Activated CD8-positive, alpha-beta memory T cell treated with anti-CD3 and anti-CD28 coated beads for 1 hour (primary cell): ENCODE measurements around the gene RFC3.

Source experiments
- DNase-seq, 2 donors: peaks; one replicate each; pipeline ENCODE4 v3.0.0-alpha.2; 2020; ENCODE audit warnings: low read depth in 1 of 2; ENCODE audit errors: extremely low read depth in 1 of 2

RFC3 gene

DNA sequence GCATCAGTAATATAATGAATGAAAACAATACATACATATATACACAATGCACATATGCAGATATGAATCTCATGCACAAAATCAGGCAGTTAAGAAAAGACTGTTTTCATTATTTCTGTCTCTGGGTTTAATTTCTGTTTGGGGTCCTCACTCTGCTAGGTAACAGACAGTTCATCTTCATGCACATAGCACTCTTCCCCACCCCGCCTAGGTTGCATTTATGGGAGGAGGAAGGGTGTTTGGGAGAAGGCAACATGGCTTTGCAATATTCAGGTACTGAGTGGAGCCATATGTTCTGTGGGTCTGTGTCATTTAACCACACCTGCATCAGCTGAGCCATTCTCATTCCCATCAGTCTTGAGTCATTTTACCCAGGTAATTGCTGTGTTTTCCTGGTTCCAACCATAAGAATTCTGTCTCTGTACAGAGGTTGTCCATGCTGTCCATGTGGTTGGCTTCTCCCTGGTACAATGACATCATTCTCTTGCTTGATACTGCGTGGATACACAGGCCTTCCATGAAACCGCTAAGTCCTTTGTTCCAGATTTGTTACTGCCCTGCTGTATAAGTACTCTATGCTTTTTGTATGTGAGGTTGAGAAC lies 45.3 kb downstream of the RFC3 start:
- DNase-seq: no peak

DNA sequence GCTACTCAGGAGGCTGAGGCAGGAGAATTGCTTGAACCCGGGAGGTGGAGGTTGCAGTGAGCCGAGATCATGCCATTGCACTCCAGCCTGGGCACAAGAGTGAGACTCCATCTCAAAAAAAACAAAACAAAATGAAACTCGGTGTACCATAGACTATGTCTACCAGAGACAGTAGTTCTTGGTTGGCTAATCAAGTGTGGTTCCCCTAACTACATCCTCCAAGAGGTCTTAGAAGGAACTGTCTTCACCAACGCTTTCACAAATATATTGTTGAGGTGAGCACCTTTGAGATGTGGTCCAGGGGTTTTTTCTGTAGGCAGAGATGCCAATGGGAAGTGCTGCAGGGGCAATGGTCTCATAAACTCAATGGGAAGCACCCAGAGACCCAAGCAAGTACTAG lies 48.0 kb downstream of the RFC3 start:
- no peak for DNase-seq

DNA sequence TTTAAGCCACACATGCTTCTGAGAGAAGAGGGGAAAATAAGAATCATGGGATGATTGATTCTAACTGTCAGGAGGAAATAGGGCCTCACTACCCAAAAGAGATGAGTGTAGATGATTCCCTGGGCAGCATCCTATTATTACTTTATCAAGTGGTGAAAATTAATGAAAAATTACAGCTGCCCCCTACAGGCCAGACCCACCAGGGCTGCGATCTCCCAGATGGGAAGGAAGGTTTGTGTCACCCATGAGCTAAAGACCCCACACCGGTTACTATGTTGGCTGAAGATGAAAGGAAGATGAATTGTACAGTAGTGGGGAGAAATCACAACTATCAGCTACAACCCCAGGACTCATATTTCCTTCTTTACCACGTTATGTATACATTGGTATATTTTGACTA lies 49.5 kb downstream of the RFC3 start:
- no peak for DNase-seq

DNA sequence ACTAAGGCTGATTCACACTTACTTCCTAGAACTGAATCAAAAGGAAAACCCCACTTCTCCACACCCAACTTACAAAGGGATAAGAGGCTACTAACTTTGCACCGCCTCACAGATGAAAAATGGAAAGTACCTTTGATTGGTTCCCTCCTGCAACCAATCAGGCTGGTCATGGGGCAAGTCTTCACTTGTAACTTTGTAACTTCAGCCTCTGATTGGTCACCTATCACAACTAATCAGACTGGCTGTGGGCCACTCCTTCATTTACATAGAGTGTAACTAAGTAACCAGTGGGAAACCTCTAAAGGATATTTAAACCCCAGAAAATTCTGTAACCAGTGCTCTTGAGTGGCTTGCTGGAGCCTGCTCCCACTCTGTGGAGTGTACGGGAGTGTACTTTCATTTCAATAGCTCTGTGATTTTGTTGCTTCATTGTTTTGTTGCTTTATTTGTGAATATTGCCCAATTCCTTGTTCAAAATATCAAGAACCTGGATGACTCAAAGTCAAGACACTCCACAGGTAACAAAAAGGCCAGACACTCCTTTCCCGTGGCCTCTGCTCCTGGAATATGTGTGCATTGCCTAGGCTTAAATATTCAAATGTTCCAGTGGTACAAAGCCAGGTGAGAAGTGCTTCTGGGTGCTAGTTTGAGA lies 50.5 kb downstream of the RFC3 start:
- no peak for DNase-seq

DNA sequence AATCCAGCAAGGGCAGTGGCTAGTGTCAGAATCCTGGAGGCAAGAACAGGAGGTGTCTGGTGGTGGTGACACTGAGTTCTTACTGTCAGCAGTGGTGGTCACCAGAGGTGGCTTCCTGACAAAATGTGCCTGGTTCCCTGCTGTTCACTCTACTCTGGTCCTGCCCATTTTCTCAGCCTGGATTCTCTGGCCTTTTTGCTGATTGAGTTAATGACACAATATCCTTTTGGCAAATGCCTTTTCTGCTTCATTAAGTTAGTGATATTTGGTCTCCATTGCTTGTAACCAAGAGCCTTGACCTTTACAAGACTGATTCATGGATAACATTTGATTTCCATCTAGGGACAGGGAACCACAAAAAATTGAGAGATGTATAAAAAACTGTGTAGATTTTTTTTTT lies 51.1 kb downstream of the RFC3 start:
- no peak for DNase-seq

DNA sequence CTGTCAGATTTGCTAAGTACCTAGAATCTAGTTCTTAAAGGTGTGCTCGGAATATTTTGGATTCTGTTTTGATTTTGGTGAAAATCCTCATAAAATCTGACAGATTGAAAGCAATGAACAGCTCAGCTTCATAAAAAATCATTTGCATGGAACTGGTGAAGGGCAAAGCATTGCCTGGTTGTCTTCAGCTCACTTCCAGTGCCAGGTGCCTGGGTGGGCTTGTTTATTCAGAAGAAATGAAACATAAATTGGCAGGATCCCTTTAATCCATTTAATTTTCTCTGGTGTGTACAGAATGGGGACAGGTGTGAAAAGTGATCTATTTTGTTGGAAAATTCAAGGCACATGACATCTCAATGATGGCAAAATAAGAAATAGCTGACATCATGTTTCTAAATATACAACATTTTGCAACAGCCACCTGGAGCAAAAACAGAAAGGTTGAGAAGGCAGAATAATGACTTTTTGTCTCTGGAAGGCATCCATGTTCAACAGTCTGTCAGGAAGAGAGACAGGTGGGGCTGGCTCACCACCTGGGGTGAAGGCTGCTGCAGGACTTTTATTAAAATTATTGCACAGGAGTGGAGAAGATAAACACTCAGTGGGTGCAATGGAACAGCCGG lies 52.2 kb downstream of the RFC3 start:
- DNase-seq: no peak

DNA sequence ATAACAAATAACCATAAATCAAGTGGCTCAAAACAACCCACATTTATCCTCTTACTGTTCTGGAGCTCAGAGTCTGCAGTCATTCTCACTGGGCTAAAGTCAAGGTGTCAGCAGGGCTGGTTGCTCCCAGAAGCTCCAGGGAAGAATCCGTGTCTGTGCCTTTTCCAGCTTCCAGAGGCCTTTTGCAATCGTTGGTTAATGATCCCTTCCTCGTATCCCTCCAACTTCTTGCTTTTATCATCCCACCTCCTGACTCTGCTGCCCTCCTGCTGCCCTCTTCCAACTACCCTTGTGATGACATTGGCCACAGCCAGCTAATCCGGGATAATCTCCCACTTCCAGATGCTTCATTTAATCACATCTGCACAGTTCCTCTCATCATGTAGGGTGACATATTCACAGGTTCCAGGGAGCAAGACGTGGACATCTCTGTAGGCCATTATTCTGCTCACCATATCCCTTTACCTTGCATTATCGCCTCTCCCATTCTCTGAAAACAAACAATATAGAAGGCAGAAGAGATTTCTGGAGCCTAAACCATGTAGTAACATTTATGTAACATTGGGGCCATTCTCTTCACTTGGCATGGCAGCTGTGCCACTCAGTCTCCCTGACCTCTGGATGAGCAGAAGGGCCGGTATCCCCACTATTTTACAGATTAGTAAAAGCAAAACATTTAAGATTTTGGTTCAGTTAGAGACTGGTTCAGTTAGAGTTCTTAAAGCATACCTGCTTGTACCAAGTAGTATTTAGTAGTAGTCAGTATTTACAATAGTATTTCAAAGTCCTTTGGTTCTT lies 53.5 kb downstream of the RFC3 start:
- no peak for DNase-seq

DNA sequence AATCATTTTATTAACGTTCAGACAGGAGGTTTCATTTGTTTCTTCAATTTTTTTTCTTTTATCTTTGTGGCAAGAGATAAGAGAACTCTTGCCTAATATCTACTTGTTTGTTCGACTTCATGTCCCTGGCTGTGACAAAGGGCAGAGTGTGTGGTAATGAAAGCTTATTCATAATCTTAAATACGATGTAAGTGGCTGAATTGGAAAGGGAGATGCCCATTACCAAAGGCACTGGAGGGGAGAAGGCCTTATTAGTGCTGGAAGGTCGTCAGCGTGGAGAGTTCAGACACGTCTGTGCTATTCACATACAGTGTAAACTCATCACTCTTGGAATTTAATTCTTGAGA lies 54.0 kb downstream of the RFC3 start:
- DNase-seq: no peak

DNA sequence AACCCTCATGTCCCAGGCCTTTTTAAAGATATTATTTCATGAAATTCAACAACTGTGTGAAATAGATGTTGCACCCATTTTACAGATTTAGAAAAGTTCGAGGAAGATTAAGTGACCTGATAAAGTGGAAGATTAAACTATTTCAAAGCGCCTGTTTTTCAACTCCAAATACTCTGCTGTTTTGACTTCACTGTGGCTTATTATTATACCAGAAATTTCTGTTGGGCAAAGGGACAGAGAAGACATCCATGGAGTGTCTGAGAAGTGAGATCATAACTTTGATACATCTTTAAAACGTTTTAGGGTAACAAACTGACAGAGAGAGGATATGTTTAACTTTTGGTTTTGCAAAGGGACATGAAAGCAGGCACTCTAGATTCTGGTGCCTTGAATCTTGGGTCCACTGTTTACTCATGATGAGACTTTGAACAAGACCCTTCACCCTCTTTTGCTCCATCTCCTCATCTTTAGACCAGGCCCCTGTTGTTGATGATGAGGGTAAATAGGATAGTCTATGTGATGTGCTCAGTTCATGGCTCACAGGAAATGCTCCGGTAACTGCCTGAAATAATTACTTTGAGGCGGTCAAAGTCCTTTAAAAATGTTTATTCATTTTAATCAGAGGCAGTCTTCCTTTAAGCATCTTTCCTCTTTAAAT lies 55.4 kb downstream of the RFC3 start:
- no peak for DNase-seq

DNA sequence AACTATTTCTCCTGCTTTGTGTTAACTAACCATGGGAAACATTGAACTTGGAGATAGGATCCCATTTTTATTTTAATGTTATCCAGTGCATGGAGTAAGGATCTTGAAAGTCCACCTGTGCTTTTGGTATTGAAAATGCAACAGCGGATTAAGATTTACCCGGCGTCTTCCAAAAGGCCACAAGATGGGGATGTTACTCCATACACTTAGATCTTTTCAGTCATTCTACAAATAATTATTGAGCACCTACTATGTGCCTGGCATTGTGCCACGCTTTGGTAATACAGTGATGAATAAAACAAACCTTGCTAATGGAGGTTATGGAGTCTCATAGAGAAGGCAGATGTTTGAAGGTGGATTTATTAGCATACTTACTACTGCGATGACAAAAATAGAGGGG lies 56.9 kb downstream of the RFC3 start:
- no peak for DNase-seq

DNA sequence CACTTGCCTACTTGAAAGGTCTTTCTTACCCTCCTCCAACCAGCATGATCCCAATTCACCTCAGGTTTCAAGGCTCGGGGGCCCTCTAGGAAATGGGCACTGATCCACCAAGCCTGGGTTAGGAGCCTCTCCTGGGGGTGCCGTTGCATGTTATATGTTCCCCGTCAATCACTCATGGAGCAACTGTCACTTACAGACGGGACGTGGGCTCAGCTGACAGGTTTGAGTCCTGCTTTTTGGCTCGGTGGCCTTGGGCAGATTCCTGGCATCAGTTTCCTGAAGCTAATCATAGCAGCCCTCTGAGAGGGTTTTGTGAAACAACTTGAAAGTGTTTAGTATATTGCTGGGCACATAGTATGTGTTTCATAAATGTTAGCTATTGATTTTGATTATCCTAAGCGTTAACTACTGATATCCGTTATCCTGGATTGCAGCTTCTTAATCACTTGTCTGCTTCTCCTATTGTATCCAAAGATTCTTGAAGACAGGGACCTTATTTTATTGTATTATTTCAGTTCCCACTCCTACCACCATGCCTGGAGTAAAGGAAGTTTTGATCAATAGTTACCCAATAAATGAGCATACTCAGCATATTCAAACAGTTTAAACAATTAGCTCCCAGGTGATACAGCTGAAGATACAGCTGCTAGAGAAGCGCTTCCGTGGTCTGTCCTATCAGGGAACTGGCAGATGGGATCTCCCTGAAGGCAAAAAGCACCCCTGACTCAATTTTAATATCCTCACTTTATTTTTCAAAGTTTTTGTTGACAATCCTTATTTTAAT lies 57.9 kb downstream of the RFC3 start:
- no peak for DNase-seq

DNA sequence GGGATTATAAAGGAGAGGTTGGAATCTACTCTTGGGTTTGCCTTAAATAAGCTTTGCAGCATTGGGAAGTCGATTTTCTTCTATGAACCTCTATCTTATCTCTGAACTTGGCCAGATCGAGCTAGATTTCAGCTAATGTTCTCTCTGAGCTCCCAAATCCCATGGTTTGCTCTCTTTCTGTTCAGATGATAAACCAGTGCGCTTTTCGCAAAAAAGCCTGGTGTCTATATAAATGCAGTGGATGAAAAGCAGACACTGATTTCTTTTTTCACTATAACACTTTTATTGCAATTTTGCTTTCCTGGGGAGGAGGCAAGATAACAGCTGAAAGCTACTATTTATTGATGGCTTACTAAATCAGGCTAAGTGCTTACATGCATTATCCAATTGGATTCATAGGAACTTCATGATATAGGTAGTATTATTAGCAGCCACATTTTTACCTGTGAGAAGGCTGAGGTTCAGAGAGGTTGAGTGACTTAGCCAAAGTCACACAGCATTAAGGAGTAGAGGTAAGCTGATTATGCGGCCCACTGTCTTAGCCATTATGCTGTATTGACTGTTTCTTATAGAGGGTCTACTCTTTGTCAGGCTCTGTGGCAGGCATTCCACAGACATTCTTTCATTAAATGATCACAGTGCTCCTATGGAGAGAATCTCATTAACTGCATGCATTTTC lies 58.9 kb downstream of the RFC3 start:
- no peak for DNase-seq

DNA sequence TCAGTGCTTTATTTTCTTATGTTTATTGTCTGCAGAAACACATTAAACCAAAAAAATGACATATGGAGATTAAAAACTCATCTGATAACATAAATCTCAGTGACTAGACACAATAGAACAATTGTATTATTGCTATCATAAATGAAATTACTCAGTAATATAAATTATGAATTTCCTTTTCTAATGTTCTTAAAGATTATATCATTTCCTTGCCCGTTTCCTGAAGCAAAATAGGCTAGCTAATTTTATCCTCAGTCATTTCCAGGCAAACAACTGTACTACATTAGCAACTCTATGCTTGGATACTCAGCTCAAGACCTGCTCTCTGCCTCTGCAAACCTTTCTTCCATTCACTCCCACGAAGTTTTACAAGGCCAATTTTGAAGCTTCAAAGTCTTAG lies 61.2 kb downstream of the RFC3 start:
- DNase-seq: no peak

DNA sequence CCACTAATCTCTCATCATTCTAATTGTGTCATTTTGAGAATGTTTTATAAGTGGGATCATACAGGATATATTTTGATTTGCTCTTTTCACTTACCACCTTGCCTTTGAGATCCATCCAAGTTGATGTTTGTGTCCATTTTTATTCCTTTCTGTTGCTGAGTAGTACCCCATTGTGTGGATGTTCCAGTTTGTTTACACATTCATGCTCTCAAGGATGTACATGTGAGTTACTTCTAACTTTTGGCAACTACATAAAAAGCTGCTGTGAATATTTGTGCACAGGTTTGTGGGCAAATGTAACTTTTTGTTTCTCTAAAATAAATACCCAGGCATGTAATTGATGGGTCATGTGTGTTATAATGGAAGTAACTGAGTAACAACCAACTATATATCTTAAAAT lies 64.9 kb downstream of the RFC3 start:
- DNase-seq: no peak

DNA sequence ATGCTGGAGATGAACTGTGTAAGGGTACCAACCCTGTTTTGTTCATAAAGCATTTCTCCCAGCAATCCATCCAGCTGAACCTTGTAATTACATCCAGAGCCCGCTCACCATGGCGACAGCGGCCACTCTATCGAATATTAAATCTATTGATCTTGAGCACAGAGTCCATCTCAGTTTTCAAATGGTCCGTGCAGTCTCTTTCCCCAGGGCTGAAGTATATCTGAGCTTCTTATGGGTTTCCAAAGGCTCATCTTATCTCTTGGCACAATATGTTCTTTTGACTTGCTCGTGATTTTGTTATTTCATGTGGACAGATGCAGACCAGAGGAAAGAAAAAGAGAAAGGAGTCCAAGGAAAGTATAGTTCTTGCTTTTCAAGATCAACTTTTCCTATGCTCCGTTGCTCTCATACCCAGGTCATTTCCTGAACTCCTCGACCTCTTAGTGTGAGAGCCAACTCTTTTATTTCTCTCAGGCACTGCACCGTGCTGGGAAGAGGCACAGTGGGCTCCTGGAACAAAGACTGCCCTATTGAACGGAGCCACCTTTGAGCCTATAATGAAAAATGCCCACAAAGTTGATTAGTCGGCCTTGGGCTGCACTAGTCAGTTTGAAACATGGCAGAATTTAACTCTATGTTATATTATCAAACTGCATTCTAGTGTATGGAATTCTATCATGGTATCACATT lies 66.7 kb downstream of the RFC3 start:
- DNase-seq: no peak
